Measurements from ENCODE around the gene PLCL2.
"Not testable (repeated sequence)": the region's sequence is repeated elsewhere in the genome, so short reads cannot be mapped to it uniquely, and the experiment has no call there.

PLCL2 gene

DNA sequence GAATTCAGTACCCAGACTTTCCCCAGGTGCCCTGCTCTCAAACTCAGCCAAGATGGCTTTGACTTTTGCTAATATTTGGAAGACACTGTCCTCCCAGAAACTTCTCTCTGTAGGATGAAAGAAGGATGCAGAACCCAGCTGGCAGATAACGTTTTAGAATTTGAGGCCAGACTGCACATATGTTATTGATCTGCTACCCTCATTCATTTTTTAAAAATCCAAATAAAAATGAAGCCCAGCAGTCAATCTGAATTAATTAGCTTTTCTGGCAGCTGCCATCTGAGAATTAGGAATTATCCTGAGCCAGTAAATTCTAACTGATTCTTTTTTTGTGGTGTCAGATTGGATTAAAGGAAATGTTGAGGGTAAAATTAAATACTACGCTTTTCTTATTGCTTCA, 236.6 kb downstream of the PLCL2 start:
- H3K9ac ChIP-seq (ENCODE audit: low read length) = no peak overlapping the region

GRCh38 chr3:17122758-17123157, 238.0 kb downstream of the PLCL2 start:
- Histone ChIP-seq H3K4me3 (ENCODE audit: low read depth in 1 of 2, low read length in 2 of 2) (no peak overlapping the region), H3K9ac (ENCODE audit: low read length) (no peak overlapping the region), H3K27me3 (ENCODE audit: control insufficient read depth in 1 of 2, insufficient read depth in 2 of 2, low read length in 2 of 2) (no peaks in the 10 kb centered on the region), H3K9me3 (ENCODE audit: low read length) (no peaks in the 10 kb centered on the region), H3K4me1 (ENCODE audit: insufficient read depth, low read length) (no peaks in the 10 kb centered on the region), H3K36me3 (ENCODE audit: insufficient read depth, low read length) (no peaks in the 10 kb centered on the region), H3K27ac (ENCODE audit: low read depth, low read length) (no peak overlapping the region)

More for the DNA sequence above, 236.6 kb downstream of the PLCL2 start:
- H3K4me3 ChIP-seq (ENCODE audit: low read depth in 1 of 2, low read length in 2 of 2) = no peak overlapping the region
- no peaks in the 10 kb centered on the region for H3K27me3 ChIP-seq (ENCODE audit: control insufficient read depth in 1 of 2, insufficient read depth in 2 of 2, low read length in 2 of 2)
- no peaks in the 10 kb centered on the region for H3K9me3 ChIP-seq (ENCODE audit: low read length)
- H3K27ac ChIP-seq (ENCODE audit: low read depth, low read length) = no peak overlapping the region
- H3K4me1 ChIP-seq (ENCODE audit: insufficient read depth, low read length) = no peaks in the 10 kb centered on the region
- no peaks in the 10 kb centered on the region for H3K36me3 ChIP-seq (ENCODE audit: insufficient read depth, low read length)

- H3K9me3 ChIP-seq (ENCODE audit: low read length) = no peaks in the 10 kb centered on the region
- no peak overlapping the region for H3K27ac ChIP-seq (ENCODE audit: low read depth, low read length)
- no peaks in the 10 kb centered on the region for H3K27me3 ChIP-seq (ENCODE audit: control insufficient read depth in 1 of 2, insufficient read depth in 2 of 2, low read length in 2 of 2)
- no peaks in the 10 kb centered on the region for H3K4me1 ChIP-seq (ENCODE audit: insufficient read depth, low read length)
- no peaks in the 10 kb centered on the region for H3K36me3 ChIP-seq (ENCODE audit: insufficient read depth, low read length)
- H3K4me3 ChIP-seq (ENCODE audit: low read depth in 1 of 2, low read length in 2 of 2) = no peak overlapping the region
- H3K9ac ChIP-seq (ENCODE audit: low read length) = no peak overlapping the region
These were observed 241.1 kb downstream of the PLCL2 start for GRCh38 chr3:17125738-17126442.

DNA sequence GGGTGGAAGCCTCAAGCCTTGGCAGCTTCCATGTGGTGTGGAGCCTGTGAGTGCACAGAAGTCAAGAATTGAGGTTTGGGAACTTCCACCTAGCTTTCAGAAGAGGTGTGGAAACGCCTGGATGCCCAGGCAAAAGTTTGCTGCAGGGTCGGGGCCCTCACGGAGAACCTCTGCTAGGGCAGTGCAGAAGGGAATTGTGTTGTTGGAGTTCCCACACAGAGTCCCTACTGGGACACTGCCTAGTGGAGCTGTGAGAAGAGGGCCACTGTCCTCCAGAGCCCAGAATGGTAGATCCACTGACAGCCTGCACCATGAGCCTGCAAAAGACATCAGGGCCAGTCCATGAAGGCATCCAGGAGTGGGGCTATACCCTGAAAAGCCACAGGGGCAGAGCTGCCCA, 243.9 kb downstream of the PLCL2 start:
- H3K9me3 ChIP-seq (ENCODE audit: low read length); H3K9ac ChIP-seq (ENCODE audit: low read length); H3K36me3 ChIP-seq (ENCODE audit: insufficient read depth, low read length); H3K4me3 ChIP-seq (ENCODE audit: low read depth in 1 of 2, low read length in 2 of 2); H3K27ac ChIP-seq (ENCODE audit: low read depth, low read length); H3K4me1 ChIP-seq (ENCODE audit: insufficient read depth, low read length); H3K27me3 ChIP-seq (ENCODE audit: control insufficient read depth in 1 of 2, insufficient read depth in 2 of 2, low read length in 2 of 2): not testable (repeated sequence)

GRCh38 chr3:17129556-17129955, 244.8 kb downstream of the PLCL2 start:
- Histone ChIP-seq H3K4me3 (ENCODE audit: low read depth in 1 of 2, low read length in 2 of 2) (no peak overlapping the region), H3K27me3 (ENCODE audit: control insufficient read depth in 1 of 2, insufficient read depth in 2 of 2, low read length in 2 of 2) (no peaks in the 10 kb centered on the region), H3K9me3 (ENCODE audit: low read length) (no peaks in the 10 kb centered on the region), H3K27ac (ENCODE audit: low read depth, low read length) (no peak overlapping the region), H3K4me1 (ENCODE audit: insufficient read depth, low read length) (no peaks in the 10 kb centered on the region), H3K36me3 (ENCODE audit: insufficient read depth, low read length) (no peaks in the 10 kb centered on the region), H3K9ac (ENCODE audit: low read length) (no peak overlapping the region)

- Histone ChIP-seq H3K27me3 (ENCODE audit: control insufficient read depth in 1 of 2, insufficient read depth in 2 of 2, low read length in 2 of 2) (no peaks in the 10 kb centered on the region), H3K9me3 (ENCODE audit: low read length) (no peaks in the 10 kb centered on the region), H3K4me1 (ENCODE audit: insufficient read depth, low read length) (no peaks in the 10 kb centered on the region), H3K9ac (ENCODE audit: low read length) (no peak overlapping the region), H3K27ac (ENCODE audit: low read depth, low read length) (no peak overlapping the region), H3K36me3 (ENCODE audit: insufficient read depth, low read length) (no peaks in the 10 kb centered on the region), H3K4me3 (ENCODE audit: low read depth in 1 of 2, low read length in 2 of 2) (no peak overlapping the region)
These were observed 246.2 kb downstream of the PLCL2 start for GRCh38 chr3:17130956-17131355.

GRCh38 chr3:17132286-17133115, 247.7 kb downstream of the PLCL2 start:
- Histone ChIP-seq H3K27me3 (ENCODE audit: control insufficient read depth in 1 of 2, insufficient read depth in 2 of 2, low read length in 2 of 2) (no peaks in the 10 kb centered on the region), H3K4me3 (ENCODE audit: low read depth in 1 of 2, low read length in 2 of 2) (no peak overlapping the region), H3K36me3 (ENCODE audit: insufficient read depth, low read length) (no peaks in the 10 kb centered on the region), H3K9me3 (ENCODE audit: low read length) (no peaks in the 10 kb centered on the region), H3K4me1 (ENCODE audit: insufficient read depth, low read length) (no peaks in the 10 kb centered on the region), H3K9ac (ENCODE audit: low read length) (no peak overlapping the region), H3K27ac (ENCODE audit: low read depth, low read length) (no peak overlapping the region)

- no peak overlapping the region for H3K4me3 ChIP-seq (ENCODE audit: low read depth in 1 of 2, low read length in 2 of 2)
- H3K4me1 ChIP-seq (ENCODE audit: insufficient read depth, low read length) = no peaks in the 10 kb centered on the region
- H3K9me3 ChIP-seq (ENCODE audit: low read length) = no peaks in the 10 kb centered on the region
- H3K36me3 ChIP-seq (ENCODE audit: insufficient read depth, low read length) = no peaks in the 10 kb centered on the region
- no peak overlapping the region for H3K27ac ChIP-seq (ENCODE audit: low read depth, low read length)
- H3K27me3 ChIP-seq (ENCODE audit: control insufficient read depth in 1 of 2, insufficient read depth in 2 of 2, low read length in 2 of 2) = no peaks in the 10 kb centered on the region
- H3K9ac ChIP-seq (ENCODE audit: low read length) = no peak overlapping the region
These were observed 249.1 kb downstream of the PLCL2 start for GRCh38 chr3:17133632-17134545.

GRCh38 chr3:17135696-17136095, 250.9 kb downstream of the PLCL2 start:
- Histone ChIP-seq H3K36me3 (ENCODE audit: insufficient read depth, low read length) (no peaks in the 10 kb centered on the region), H3K9ac (ENCODE audit: low read length) (no peak overlapping the region), H3K27me3 (ENCODE audit: control insufficient read depth in 1 of 2, insufficient read depth in 2 of 2, low read length in 2 of 2) (no peaks in the 10 kb centered on the region), H3K9me3 (ENCODE audit: low read length) (no peaks in the 10 kb centered on the region), H3K27ac (ENCODE audit: low read depth, low read length) (no peak overlapping the region), H3K4me3 (ENCODE audit: low read depth in 1 of 2, low read length in 2 of 2) (no peak overlapping the region), H3K4me1 (ENCODE audit: insufficient read depth, low read length) (no peaks in the 10 kb centered on the region)

- no peak overlapping the region for H3K9ac ChIP-seq (ENCODE audit: low read length)
- no peaks in the 10 kb centered on the region for H3K4me1 ChIP-seq (ENCODE audit: insufficient read depth, low read length)
- H3K4me3 ChIP-seq (ENCODE audit: low read depth in 1 of 2, low read length in 2 of 2) = no peak overlapping the region
- no peaks in the 10 kb centered on the region for H3K9me3 ChIP-seq (ENCODE audit: low read length)
- no peak overlapping the region for H3K27ac ChIP-seq (ENCODE audit: low read depth, low read length)
- H3K36me3 ChIP-seq (ENCODE audit: insufficient read depth, low read length) = no peaks in the 10 kb centered on the region
- no peaks in the 10 kb centered on the region for H3K27me3 ChIP-seq (ENCODE audit: control insufficient read depth in 1 of 2, insufficient read depth in 2 of 2, low read length in 2 of 2)
These were observed 251.5 kb downstream of the PLCL2 start for GRCh38 chr3:17136136-17136721.

- no peak overlapping the region for H3K27ac ChIP-seq (ENCODE audit: low read depth, low read length)
- H3K27me3 ChIP-seq (ENCODE audit: control insufficient read depth in 1 of 2, insufficient read depth in 2 of 2, low read length in 2 of 2) = no peaks in the 10 kb centered on the region
- H3K9ac ChIP-seq (ENCODE audit: low read length) = no peak overlapping the region
- no peaks in the 10 kb centered on the region for H3K9me3 ChIP-seq (ENCODE audit: low read length)
- H3K4me3 ChIP-seq (ENCODE audit: low read depth in 1 of 2, low read length in 2 of 2) = no peak overlapping the region
- H3K4me1 ChIP-seq (ENCODE audit: insufficient read depth, low read length) = no peaks in the 10 kb centered on the region
- no peaks in the 10 kb centered on the region for H3K36me3 ChIP-seq (ENCODE audit: insufficient read depth, low read length)
These were observed 252.6 kb downstream of the PLCL2 start for GRCh38 chr3:17137321-17137826.

Measured in muscle layer of colon (tissue), 2 donors.